ENCODE data around the gene ANKRD44. TPM values are rescaled to one million over a fixed set of nuclear protein-coding genes. Genes with fewer than 3 reads are reported as not detected.

Gene ANKRD44
- polyA plus RNA-seq, 2 of the 4 experiments (the other 2 are of a cell fraction): 0.97 to 5.9 TPM

DNA sequence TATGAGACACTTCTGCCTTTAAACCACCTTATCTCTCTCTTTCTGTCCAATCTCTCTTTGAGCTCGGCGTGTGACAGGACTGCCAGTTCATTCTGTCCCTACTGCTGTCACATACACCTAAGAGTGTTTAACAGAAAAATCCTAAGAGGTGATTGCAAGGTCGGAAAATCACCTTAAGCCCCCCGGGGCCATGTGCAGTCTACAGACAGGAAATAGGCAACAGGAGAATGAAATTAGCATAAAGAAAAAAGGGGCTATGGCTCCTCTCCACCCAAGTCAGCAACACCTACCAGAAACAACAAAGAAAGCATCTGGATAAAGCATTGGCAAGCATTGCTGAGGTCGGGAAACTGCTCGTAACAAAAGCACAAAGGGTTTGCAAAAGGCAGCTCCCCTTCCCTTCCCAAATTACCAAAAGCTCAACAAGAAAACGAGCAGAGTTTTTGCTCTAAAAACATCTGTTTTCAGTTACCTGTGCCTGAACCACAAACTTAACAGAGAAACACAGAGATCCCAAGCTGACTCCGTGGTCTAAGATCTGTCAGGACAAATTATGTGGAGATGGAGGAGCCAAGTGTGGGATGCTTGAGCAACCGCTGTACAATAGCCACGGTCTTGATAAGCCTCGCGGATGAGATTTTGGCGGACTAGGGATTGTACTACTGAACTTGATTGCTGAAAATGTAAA lies 30.4 kb downstream of the ANKRD44 start:
- TF ChIP-seq CEBPB (IDR thresholded peaks at IDR 0.05) (no peak), EP300 (IDR thresholded peaks at IDR 0.05) (no peak)
- FAIRE-seq (no peak), ATAC-seq (no peak), DNase-seq (ENCODE audit: low read depth in 1 of 2, low spot score in 1 of 2) (no peak)
- H3K27ac ChIP-seq: no peak overlapping the region
- no peaks in the 10 kb centered on the region for H3K4me1 ChIP-seq
- WGBS (ENCODE audit: missing lambda C conversion rate): 84% methylated on average over 13 of the region's 13 CpGs
- H3K4me3 ChIP-seq: no peak overlapping the region
- CTCF ChIA-PET: interaction anchor here (1.5 kb wide), 1 partner anchor 88 kb away, joined by 3 read pairs; no protein-coding TSS in a partner anchor
- H3K4me2 ChIP-seq: no peak overlapping the region
- H3K9me3 ChIP-seq: no peaks in the 10 kb centered on the region
- POLR2A ChIA-PET: no interaction called here

DNA sequence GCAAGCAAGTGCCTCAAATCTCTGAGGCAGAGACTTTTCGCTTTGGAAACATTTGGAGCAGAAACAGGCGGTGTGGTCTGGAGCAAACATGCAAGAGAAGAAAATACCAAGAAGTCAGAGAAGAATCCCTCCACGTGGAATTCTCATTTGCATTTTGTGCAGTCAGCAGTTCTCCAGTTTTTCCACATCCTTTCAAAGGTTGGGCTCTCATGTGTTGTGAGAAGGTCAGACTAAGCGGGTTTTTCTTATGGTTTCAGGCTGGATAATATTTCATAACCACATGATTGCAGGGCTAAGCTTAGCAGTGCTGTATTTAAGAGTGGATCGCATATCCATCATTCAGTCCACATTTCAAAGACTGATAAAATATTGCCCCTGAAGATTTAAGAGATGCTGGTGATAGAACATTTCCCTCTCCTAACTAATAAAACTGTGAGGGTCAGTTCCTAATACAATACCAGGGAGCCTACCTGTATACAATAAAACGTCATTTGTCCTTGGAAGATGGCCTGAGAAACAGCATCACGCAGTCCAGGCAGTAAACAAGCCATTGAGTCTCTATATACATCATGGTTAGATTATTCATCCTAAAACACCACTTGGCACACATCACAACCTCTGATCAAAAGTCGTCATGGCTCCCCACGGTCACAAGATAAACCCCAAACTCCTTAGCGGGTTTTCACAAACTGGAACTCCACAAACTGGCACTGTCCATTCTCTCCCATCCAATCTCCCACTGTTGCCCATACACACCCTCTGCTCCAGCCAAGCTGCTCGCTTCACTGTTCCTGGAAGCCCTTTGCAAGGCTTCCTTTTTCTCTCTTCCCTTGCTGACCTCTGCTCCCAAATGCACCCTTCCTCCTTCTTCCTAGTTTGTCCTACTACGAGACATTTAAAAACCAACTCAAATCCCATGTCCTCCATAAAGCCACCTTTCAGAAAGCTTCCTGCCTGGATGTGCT lies 31.5 kb downstream of the ANKRD44 start:
- no peak for FAIRE-seq
- H3K4me1 ChIP-seq: no peaks in the 10 kb centered on the region
- H3K9me3 ChIP-seq: no peaks in the 10 kb centered on the region
- no peak overlapping the region for H3K4me3 ChIP-seq
- H3K27ac ChIP-seq: no peak overlapping the region
- DNase-seq (ENCODE audit: low read depth in 1 of 2, low spot score in 1 of 2): no peak
- ATAC-seq: no peak
- no peak overlapping the region for H3K4me2 ChIP-seq
- WGBS (ENCODE audit: missing lambda C conversion rate): 76% methylated on average over 12 of the region's 12 CpGs
- ChIA-PET POLR2A (no interaction called here), CTCF (interaction anchor here (1.5 kb wide), 1 partner anchor 87 kb away, joined by 3 read pairs; no protein-coding TSS in a partner anchor)
- TF ChIP-seq, protein P1, sequence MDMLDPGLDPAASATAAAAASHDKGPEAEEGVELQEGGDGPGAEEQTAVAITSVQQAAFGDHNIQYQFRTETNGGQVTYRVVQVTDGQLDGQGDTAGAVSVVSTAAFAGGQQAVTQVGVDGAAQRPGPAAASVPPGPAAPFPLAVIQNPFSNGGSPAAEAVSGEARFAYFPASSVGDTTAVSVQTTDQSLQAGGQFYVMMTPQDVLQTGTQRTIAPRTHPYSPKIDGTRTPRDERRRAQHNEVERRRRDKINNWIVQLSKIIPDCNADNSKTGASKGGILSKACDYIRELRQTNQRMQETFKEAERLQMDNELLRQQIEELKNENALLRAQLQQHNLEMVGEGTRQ (IDR thresholded peaks at IDR 0.05): no peak
- TF ChIP-seq NPAS2 (CRISPR knock-in tag; IDR thresholded peaks at IDR 0.05; ENCODE audit: borderline replicate concordance) (no peak), MAZ (IDR thresholded peaks at IDR 0.05; ENCODE audit: borderline replicate concordance, low read depth, low read length) (no peak), POLR2AphosphoS2 (conservative IDR thresholded peaks at IDR 0.05; ENCODE audit: low read length) (no peak), HOXB5 (CRISPR knock-in tag; IDR thresholded peaks at IDR 0.05) (no peak), MAFK (IDR thresholded peaks at IDR 0.05; ENCODE audit: partially characterized antibody) (peak; percentile 82), PHF8 (IDR thresholded peaks at IDR 0.05; ENCODE audit: borderline replicate concordance, low read depth) (no peak)

DNA sequence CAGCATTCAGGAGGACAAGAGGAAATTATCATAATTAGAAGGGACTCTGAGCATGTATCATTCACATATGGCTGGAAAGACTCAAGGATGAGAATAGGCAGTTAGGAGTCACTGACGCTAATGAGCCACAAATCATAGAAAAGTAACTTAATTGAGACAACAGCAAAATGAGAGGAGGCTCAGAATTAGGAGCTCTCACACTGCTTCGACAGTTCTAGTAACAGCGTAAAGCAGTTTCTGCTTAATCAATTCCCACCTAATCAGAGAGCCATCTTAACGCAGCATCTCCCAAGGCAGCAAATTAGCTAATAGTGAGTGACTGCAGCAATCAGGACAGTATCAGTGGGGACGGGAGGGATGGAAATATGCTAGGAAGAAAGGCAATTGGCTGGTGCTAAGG lies 32.8 kb downstream of the ANKRD44 start:
- ChIA-PET CTCF (interaction anchor here (1.3 kb wide), 1 partner anchor 86 kb away, joined by 3 read pairs; no protein-coding TSS in a partner anchor), POLR2A (no interaction called here)
- H3K27ac ChIP-seq: no peak overlapping the region
- H3K4me3 ChIP-seq: no peak overlapping the region
- ATAC-seq: no peak
- H3K9me3 ChIP-seq: no peaks in the 10 kb centered on the region
- no peaks in the 10 kb centered on the region for H3K4me1 ChIP-seq
- TF ChIP-seq EP300 (IDR thresholded peaks at IDR 0.05) (no peak), ZC3H11A (IDR thresholded peaks at IDR 0.05) (no peak), ZSCAN20 (CRISPR knock-in tag; IDR thresholded peaks at IDR 0.05) (no peak)
- FAIRE-seq: no peak
- no peak overlapping the region for H3K4me2 ChIP-seq
- WGBS (ENCODE audit: missing lambda C conversion rate): 83% methylated on average over 5 of the region's 5 CpGs
- DNase-seq (ENCODE audit: low read depth in 1 of 2, low spot score in 1 of 2): no peak

DNA sequence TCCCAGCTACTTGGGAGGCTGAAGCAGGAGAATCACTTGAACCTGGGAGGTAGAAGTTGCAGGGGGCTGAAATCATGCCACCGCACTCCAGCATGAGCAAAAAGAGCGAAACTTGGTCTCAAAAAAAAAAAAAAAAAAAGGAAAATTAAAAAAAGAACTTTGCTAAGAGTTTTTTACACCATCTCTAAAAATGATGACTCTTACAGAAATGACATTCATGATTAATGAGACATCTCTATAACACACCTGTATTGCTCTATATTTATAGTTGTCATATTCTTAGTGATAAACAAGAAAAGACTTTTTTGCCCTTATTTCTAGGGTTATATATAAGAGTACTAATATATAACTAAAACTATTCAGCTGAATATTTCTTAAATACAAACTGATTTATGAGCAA lies 34.4 kb downstream of the ANKRD44 start:
- WGBS (ENCODE audit: missing lambda C conversion rate): 90% methylated on average over 2 of the region's 2 CpGs
- ChIA-PET POLR2A (no interaction called here), CTCF (no interaction called here)
- no peak overlapping the region for H3K27ac ChIP-seq
- no peaks in the 10 kb centered on the region for H3K4me1 ChIP-seq
- FAIRE-seq: no peak
- ATAC-seq: no peak
- TF ChIP-seq MAFK (IDR thresholded peaks at IDR 0.05; ENCODE audit: partially characterized antibody) (peak; percentile 9), NFE2L2 (conservative IDR thresholded peaks at IDR 0.05; ENCODE audit: low read length) (no peak)
- DNase-seq (ENCODE audit: low read depth in 1 of 2, low spot score in 1 of 2): no peak
- no peak overlapping the region for H3K4me3 ChIP-seq
- no peak overlapping the region for H3K4me2 ChIP-seq
- H3K9me3 ChIP-seq: no peaks in the 10 kb centered on the region

DNA sequence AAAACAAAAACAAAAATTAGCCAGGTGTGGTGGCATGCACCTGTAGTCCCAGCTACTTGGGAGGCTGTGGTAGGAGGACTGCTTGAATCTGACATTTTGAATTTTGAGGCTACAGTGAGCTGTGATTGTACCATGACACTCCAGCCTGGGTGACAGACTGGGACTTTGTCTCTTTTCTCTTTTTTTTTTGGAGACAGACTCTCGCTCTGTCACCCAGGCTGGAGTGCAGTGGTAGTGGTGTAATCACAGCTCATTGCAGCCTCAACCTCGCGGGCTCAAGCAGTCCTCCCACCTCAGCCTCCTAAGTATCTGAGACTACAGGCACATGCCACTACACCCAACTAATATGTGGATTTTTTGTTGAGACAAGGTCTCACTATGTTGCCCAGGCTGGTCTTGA lies 35.6 kb downstream of the ANKRD44 start:
- H3K4me2 ChIP-seq: no peak overlapping the region
- no peaks in the 10 kb centered on the region for H3K4me1 ChIP-seq
- no peaks in the 10 kb centered on the region for H3K9me3 ChIP-seq
- 94% methylated on average over 3 of the region's 3 CpGs for WGBS (ENCODE audit: missing lambda C conversion rate)
- ATAC-seq (no peak), DNase-seq (ENCODE audit: low read depth in 1 of 2, low spot score in 1 of 2) (no peak), FAIRE-seq (no peak)
- POLR2A ChIA-PET: no interaction called here
- CTCF ChIA-PET: interaction anchor here (0.8 kb wide), 1 partner anchor 36 kb away, joined by 3 read pairs; no protein-coding TSS in a partner anchor
- no peak overlapping the region for H3K27ac ChIP-seq
- H3K4me3 ChIP-seq: no peak overlapping the region
- TF ChIP-seq, protein P2, sequence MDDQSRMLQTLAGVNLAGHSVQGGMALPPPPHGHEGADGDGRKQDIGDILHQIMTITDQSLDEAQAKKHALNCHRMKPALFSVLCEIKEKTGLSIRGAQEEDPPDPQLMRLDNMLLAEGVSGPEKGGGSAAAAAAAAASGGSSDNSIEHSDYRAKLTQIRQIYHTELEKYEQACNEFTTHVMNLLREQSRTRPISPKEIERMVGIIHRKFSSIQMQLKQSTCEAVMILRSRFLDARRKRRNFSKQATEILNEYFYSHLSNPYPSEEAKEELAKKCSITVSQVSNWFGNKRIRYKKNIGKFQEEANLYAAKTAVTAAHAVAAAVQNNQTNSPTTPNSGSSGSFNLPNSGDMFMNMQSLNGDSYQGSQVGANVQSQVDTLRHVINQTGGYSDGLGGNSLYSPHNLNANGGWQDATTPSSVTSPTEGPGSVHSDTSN (IDR thresholded peaks at IDR 0.05): no peak
- TF ChIP-seq, protein P3, sequence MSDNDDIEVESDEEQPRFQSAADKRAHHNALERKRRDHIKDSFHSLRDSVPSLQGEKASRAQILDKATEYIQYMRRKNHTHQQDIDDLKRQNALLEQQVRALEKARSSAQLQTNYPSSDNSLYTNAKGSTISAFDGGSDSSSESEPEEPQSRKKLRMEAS (IDR thresholded peaks at IDR 0.05): no peak
- TF ChIP-seq, protein P4, sequence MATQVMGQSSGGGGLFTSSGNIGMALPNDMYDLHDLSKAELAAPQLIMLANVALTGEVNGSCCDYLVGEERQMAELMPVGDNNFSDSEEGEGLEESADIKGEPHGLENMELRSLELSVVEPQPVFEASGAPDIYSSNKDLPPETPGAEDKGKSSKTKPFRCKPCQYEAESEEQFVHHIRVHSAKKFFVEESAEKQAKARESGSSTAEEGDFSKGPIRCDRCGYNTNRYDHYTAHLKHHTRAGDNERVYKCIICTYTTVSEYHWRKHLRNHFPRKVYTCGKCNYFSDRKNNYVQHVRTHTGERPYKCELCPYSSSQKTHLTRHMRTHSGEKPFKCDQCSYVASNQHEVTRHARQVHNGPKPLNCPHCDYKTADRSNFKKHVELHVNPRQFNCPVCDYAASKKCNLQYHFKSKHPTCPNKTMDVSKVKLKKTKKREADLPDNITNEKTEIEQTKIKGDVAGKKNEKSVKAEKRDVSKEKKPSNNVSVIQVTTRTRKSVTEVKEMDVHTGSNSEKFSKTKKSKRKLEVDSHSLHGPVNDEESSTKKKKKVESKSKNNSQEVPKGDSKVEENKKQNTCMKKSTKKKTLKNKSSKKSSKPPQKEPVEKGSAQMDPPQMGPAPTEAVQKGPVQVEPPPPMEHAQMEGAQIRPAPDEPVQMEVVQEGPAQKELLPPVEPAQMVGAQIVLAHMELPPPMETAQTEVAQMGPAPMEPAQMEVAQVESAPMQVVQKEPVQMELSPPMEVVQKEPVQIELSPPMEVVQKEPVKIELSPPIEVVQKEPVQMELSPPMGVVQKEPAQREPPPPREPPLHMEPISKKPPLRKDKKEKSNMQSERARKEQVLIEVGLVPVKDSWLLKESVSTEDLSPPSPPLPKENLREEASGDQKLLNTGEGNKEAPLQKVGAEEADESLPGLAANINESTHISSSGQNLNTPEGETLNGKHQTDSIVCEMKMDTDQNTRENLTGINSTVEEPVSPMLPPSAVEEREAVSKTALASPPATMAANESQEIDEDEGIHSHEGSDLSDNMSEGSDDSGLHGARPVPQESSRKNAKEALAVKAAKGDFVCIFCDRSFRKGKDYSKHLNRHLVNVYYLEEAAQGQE (IDR thresholded peaks at IDR 0.05): no peak
- no peak for TF ChIP-seq RARB (CRISPR knock-in tag; IDR thresholded peaks at IDR 0.05)

All from A549 (cell line).